ENCODE data around the gene MAML2. TPM values are rescaled to one million over a fixed set of nuclear protein-coding genes. Genes with fewer than 3 reads are reported as not detected.
A peak's percentile ranks its signal among the peaks of the same experiment; 100 is the strongest.
"Not testable (repeated sequence)": the region's sequence is repeated elsewhere in the genome, so short reads cannot be mapped to it uniquely, and the experiment has no call there.

The MAML2 gene
- total and polyA plus RNA-seq, 7 donors, result 2.8 to 20.7 (median 11.8) TPM

GRCh38 chr11:96272529-96273222 lies 70.3 kb downstream of the MAML2 start:
- intact Hi-C loops (cut with DNase I), result no loop called here
- 12 to 51% methylated on average over 3 of the region's 3 CpGs for WGBS, 2 donors
- TF ChIP-seq POLR2A (IDR thresholded peaks at IDR 0.05), result no peak
- TF ChIP-seq POLR2AphosphoS5 (IDR thresholded peaks at IDR 0.05), result no peak
- no peak for TF ChIP-seq CTCF (IDR thresholded peaks at IDR 0.05)
- no peak for TF ChIP-seq EP300 (IDR thresholded peaks at IDR 0.05)
- no peaks in the 10 kb centered on the region for H3K9me3 ChIP-seq
- no peak overlapping the region for H3K27ac ChIP-seq
- DNase-seq, result no peak
- no peak overlapping the region for H3K4me3 ChIP-seq
- H3K36me3 ChIP-seq, result peaks cover 0 to 5% (median 0%) of the 10 kb centered on the region in 4 donors
- H3K27me3 ChIP-seq, result no peaks in the 10 kb centered on the region
- H3K4me1 ChIP-seq, result peaks cover 0 to 21% (median 4%) of the 10 kb centered on the region in 4 donors

- H3K27ac ChIP-seq, result no peak overlapping the region
- WGBS, 2 donors, result 96 to 97% methylated on average over 4 of the region's 4 CpGs
- peaks cover 0 to 5% (median 0%) of the 10 kb centered on the region in 4 donors for H3K36me3 ChIP-seq
- no peaks in the 10 kb centered on the region for H3K9me3 ChIP-seq
- no peak for TF ChIP-seq POLR2AphosphoS5 (IDR thresholded peaks at IDR 0.05)
- no peak for TF ChIP-seq EP300 (IDR thresholded peaks at IDR 0.05)
- no peak for TF ChIP-seq CTCF (IDR thresholded peaks at IDR 0.05)
- TF ChIP-seq POLR2A (IDR thresholded peaks at IDR 0.05), result no peak
- intact Hi-C loops (cut with DNase I), result no loop called here
- no peaks in the 10 kb centered on the region for H3K27me3 ChIP-seq
- DNase-seq, result no peak
- no peak overlapping the region for H3K4me3 ChIP-seq
- H3K4me1 ChIP-seq, result peaks cover 0 to 14% (median 4%) of the 10 kb centered on the region in 4 donors
Observed at GRCh38 chr11:96271777-96272176, 71.2 kb downstream of the MAML2 start.

- H3K4me1 ChIP-seq; H3K4me3 ChIP-seq; H3K9me3 ChIP-seq; H3K27me3 ChIP-seq; intact Hi-C loops (cut with DNase I); H3K36me3 ChIP-seq; H3K27ac ChIP-seq; DNase-seq: not testable (repeated sequence)
Observed at GRCh38 chr11:96271352-96271751, 71.6 kb downstream of the MAML2 start.

GRCh38 chr11:96268527-96268926 lies 74.5 kb downstream of the MAML2 start:
- DNase-seq; intact Hi-C loops (cut with DNase I); H3K4me3 ChIP-seq; H3K36me3 ChIP-seq; H3K9me3 ChIP-seq; H3K27me3 ChIP-seq: not testable (repeated sequence)
- H3K4me1 ChIP-seq, result peaks cover 0 to 19% (median 5%) of the 10 kb centered on the region in 4 donors
- WGBS, 2 donors, result 88 to 93% methylated on average over 4 of the region's 4 CpGs
- H3K27ac ChIP-seq, result peak overlapping the region in 1 of 4 donors; percentile 2

- no peak for DNase-seq
- no peak for TF ChIP-seq POLR2A (IDR thresholded peaks at IDR 0.05)
- no peak for TF ChIP-seq CTCF (IDR thresholded peaks at IDR 0.05)
- TF ChIP-seq POLR2AphosphoS5 (IDR thresholded peaks at IDR 0.05), result no peak
- no peak for TF ChIP-seq EP300 (IDR thresholded peaks at IDR 0.05)
- Histone ChIP-seq H3K27ac (peak overlapping the region in 1 of 4 donors; percentile 31), H3K36me3 (peaks cover 0 to 5% (median 0%) of the 10 kb centered on the region in 4 donors), H3K27me3 (no peaks in the 10 kb centered on the region), H3K4me3 (no peak overlapping the region), H3K4me1 (peaks cover 0 to 16% (median 13%) of the 10 kb centered on the region in 4 donors), H3K9me3 (no peaks in the 10 kb centered on the region)
- intact Hi-C loops (cut with DNase I), result no loop called here
- WGBS, 2 donors, result 41 to 77% methylated on average over 2 of the region's 2 CpGs
Observed at GRCh38 chr11:96267496-96268032, 75.4 kb downstream of the MAML2 start.
